Activated CD4-positive, alpha-beta T cell treated with anti-CD3 and anti-CD28 coated beads, Interleukin-2, amount 50 U/mL, for 1 hour (primary cell): ENCODE results near the gene NEK4.
"Not testable (repeated sequence)": the region's sequence is repeated elsewhere in the genome, so short reads cannot be mapped to it uniquely, and the experiment has no call there.

Source experiments
- DNase-seq: peaks from one replicate; pipeline ENCODE4 v3.0.0-alpha.2; 2020

Gene NEK4

GRCh38 chr3:52730681-52731080, 40.1 kb downstream of the NEK4 start:
- DNase-seq, result no peak

DNA sequence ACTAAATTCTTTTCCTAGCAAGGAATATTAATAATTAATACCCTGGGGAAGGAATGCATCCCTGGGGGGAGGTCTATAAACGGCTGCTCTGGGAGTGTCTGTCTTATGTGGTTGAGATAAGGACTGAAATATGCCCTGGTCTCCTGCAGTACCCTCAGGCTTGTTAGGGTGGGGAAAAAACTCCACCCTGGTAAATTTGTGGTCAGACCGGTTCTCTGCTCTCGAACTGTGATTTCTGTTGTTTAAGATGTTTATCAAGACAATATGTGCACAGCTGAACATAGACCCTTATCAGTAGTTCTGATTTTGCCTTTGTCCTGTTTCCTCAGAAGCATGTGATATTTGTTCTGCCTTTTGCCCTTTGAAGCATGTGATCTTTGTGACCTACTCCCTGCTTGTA, 42.0 kb downstream of the NEK4 start:
- DNase-seq, result not testable (repeated sequence)

GRCh38 chr3:52724511-52724910, 46.2 kb downstream of the NEK4 start:
- DNase-seq, result no peak

DNA sequence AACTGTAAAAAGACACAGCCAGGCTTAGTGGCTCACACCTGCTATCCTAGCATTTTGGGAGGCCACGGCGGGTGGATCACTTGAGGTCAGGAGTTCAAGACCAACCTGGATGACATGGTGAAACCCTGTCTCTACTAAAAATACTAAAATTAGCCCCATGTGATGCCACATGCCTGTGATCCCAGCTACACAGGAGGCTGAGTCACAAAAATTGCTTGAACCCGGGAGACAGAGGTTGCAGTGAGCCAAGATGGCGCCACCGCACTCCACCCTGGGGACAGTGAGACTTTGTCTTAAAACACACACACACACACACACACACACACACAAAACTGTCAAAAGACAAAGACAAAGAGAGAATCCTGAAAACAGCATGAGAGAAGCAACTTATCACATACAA, 46.8 kb downstream of the NEK4 start:
- DNase-seq, result no peak

- DNase-seq, result no peak
Observed at GRCh38 chr3:52722491-52722890, 48.2 kb downstream of the NEK4 start.

DNA sequence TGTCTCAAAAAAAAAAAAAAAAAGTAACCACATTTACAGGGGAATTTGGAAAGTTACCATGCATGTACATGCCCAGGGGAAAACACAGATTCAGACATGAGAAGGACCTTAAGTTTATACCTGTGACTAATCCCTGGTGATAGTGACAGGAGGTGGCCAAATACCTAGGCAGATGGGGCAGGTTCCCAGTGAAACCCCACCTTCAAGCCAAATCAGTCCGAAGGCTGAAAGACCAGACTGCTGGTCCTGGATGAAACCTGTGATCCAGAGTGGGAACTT, 49.1 kb downstream of the NEK4 start:
- no peak for DNase-seq

DNA sequence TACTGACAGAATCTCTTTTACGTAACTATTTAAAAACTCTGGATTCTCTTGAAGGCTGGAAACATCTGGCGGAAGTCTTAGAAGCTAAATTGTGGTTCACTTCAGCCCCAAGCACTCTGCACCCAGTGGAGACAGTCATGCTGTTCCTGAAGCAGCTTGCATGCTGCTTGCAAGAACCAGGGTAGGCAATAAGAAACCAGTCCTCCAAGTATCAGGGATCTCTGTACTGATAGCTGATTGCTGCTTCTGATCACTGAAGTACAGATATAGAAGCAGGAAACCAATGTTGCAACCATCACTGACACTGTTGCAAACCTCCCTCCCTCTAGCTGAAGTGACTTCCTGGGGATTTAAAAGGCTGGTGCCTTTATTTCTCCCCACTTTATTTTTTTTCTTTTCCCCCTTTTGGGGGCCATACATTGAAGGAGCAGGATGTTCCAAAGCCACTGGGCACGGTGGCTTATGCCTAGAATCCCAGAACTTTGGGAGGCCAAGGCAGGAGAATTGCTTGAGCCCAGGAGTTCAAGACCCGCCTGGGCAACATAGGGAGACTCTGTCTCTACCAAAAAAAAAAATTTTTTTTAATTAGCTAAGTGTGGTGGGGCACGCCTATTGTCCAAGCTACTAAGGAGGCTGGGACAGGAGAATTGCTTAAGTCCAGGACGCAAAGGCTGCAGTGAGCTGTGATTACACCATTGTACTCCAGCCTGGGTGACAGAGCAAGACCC, 49.6 kb downstream of the NEK4 start:
- DNase-seq, result peak; percentile 8

GRCh38 chr3:52719618-52720017, 51.1 kb downstream of the NEK4 start:
- DNase-seq, result no peak

GRCh38 chr3:52715714-52716305, 54.9 kb downstream of the NEK4 start:
- no peak for DNase-seq

DNA sequence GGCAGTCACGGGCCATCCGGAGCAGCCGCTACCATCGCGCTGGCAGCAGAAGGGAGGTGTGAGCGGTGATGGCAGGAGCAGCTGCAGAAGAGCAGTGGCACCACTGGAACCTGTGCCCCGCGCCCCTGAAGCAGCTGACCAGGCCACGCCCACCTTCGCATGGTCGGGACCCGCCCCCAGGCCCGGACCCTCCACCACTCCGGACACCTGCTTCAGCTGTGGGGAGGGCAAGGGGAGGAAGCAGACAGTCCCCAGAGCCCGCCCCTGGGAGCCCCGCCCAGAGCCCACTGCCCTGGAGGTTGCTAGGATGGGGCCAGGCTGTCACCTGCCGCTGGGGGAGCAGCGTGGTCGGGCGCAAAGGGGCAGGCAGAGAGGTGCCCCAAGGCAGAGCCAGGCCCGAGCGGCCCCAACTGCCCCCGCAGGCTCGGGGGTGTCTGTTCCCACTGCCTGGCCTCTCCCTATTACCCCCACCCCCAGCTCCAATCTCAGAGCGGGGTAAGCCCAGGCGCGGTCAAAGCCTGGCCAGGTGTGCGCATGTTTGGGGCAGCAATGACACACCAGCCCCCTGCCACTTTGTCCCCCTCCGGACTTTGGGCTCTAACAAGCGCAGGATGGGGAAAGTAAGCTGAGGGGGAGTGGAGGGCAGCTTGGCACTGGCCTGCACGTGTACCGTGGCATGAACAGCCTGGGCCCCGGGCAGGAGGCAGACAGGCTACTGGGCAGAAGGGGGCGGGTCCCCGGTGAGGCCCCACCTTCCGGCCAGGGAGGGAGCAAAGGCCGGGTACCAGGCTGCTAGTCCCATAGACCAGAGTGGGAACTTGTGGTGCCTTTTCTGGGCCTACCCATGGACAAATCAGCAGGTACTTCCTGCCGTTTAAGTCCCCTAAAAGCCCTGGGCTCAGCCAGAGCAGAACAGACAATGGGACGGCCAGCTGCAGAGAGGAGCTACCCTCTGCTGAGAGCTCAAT, 56.1 kb downstream of the NEK4 start:
- DNase-seq, result no peak

- no peak for DNase-seq
Observed at GRCh38 chr3:52712291-52713212, 58.2 kb downstream of the NEK4 start.

DNA sequence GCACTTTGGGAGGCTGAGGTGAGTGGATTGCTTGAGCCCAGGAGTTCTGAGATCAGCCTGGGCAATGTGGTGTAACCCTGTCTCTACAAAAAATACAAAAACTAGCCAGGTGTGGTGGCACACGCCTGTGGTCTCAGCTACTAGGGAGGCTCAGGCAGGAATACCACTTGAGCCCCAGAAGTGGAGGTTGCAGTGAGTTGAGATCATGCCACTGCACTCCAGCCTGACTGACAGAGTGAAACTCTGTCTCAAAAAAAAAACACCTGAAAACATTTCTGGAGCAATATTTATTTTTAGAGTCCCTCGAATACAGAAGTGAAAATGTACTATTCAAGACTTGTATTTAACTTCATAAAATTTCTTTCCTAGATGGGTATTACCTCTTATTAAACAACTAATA, 60.2 kb downstream of the NEK4 start:
- no peak for DNase-seq

DNA sequence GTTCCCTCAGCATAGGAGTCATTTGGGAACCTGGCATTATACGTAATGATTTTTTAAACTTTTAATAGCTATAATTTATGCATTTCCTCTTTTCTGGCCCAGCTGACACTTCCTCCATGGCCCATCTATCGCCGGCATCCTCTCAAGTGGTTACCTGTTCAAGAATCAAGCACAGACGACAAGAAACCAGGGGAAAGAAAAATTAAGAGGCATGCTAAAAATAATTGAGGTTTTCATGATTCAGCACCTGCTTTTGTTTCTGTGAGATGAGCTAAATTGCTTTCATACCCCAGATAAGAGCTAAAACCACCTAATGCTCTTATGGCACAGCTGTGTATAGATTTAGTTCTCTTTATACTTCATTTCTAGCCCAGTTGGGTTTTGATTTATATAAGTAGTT, 63.2 kb downstream of the NEK4 start:
- no peak for DNase-seq

DNA sequence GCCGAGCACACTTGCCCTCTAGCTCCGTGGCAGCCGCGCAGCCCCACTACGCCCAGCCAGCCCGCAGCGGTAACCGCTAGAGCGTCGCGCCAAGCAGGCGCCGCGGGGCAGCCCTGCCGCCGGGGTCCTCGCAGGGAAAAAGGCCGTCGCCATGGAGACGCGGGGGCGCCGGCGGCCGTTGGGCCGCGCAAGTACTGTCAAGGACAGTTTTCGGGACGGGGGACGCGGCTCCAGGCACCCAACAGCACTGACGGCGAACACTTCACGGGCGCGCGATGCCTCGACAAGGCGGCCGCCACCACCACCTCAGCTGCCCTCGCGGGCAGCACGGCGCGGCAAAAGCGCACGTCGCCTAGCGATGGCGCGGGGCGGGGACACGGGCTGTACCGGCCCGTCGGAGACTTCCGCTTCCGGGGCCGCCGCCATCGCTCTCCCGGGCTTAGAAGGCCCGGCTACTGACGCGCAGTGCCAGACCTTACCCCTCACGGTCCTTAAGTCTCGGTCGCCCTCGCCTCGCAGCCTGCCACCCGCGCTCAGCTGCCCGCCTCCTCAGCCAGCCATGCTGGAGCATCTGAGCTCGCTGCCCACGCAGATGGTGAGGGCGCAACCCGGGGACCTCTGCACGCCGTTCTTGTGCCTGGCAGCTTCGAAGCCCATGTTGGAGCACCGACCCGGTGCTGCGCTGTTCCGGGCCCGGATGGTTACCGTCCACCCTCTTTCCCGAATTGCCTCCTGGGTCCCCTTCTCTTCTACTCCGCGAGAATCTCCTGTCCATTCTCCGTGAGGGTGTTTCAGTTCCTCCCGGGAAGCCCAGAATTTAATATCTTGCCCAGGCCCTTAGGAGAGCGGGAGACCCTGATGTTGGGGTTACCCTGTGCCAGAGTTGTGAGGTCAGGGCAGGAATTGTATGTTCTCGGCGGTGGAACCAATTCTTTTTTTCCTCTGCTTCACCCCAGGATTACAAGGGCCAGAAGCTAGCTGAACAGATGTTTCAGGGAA, 64.8 kb downstream of the NEK4 start, which contains the start of the genes GLT8D1 and SPCS1:
TSS of gene GLT8D1 (minus strand) at position 104 of the 999 bp plus-strand sequence. CDS start 5,331 bp downstream, outside the sequence.
TSS of gene SPCS1 (plus strand) at position 419 of the 999 bp plus-strand sequence. CDS start at position 560, 141 bp downstream.
- peak; percentile 81 for DNase-seq

- no peak for DNase-seq
Observed at GRCh38 chr3:52705438-52705687, 65.4 kb downstream of the NEK4 start.

DNA sequence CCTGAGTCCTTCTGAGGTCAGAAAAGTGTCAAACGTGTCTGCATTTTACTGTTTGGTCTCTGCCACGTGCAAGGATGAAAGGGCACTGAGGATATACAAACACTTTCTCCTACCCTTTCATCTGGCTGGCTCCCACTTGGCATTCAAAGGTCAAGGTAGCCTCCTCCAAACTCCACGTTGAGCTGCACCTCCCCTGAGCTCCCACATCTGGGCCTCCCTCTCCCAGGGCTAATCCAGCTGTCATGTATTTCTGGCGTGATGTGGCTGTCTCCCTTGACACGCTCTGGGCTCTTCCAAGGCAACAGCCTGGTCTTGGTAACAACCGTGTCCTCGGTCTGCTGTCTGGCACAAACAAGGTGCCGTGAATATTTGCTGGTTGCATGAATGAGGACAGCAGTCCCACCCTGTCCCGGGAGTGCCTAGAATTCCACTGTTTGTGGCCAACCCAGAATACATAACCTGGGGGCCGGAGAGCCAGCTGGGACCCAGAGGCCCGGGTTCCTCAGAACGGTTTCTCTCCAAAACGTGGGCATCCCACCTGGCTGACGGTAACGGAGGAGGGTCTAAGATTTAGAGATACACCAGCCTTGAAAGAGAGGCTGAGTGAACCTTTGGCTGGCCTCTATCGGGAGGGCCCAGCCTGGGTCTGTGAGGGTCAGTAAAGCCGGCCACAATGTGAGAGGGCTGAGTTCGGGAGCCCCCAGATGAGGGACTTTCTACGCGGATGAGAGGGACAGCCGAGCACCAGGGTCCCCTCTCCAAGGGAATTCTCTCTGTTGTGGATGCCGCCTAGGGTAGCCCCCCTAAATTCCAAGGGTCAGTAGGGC, 65.9 kb downstream of the NEK4 start:
- peak; percentile 2 for DNase-seq

DNA sequence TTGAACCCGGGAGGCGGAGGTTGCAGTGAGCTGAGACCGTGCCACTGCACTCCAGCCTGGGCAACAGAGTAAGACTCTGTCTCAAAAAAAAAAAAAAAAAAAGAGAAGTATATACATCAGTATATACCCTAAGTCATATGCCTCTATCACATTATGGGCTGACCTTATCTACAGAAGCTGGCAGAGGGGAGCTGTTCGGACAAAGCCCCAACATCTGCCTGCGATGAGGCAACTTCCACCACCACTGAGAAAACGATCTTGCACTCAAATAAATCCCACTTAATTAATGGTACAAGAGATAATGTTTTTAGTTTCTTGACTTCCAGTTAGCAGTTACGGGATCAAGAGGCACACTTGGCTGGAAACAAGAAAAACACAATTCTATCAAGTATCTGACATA, 67.4 kb downstream of the NEK4 start:
- DNase-seq, result no peak

- no peak for DNase-seq
Observed at GRCh38 chr3:52697632-52697965, 73.1 kb downstream of the NEK4 start.

DNA sequence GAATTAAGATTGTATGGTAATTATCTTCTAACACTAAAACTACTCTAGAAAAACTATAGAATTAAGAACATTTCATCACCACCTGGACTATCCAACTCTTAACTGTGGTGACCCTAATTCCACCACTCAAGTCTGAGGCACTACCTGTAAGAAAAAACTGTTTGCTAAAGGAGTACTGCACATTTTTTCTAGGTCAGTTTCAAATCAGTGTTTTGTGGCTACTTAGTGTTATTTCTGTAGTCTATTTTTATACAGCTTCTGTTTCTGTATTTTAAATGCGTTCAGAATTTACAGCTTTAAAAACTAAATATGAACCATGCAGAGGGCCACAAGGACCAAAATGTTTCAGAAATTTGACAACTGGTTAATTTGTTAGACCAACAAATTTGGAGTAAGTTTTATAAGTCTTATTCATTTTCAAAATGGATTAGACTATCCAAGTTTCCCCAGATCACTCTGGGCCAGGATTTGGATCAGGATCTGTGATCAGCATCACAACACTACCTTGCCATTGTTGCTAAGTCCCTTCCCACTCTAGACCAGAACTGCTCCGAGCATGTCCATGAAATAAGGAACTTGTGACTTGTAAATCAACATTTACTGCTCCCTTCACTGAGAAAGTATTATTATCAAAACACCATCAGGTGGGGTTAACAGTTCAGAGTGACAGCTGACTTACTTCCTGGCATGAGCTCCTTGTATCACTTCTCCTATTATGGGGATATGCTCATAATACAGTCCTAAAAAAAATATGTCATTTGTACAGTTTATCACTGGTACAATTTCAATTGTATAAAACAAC, 73.7 kb downstream of the NEK4 start:
- no peak for DNase-seq
